Glutamatergic neuron (in vitro differentiated cells): ENCODE data around the gene LRGUK. TPM values are rescaled to one million over a fixed set of nuclear protein-coding genes. Genes with fewer than 3 reads are reported as not detected.

Source experiments
- DNase-seq: peaks from one replicate; pipeline ENCODE4 v3.0.0; 2022
- H3K27ac Mint-ChIP-seq: one replicate; pipeline ENCODE4 v1.8.0; 2020; ENCODE audit warnings: mild to moderate bottlenecking, mixed read lengths, inconsistent platforms; ENCODE audit not compliant: unreplicated experiment
- H3K27me3 Mint-ChIP-seq: one replicate; pipeline ENCODE4 v1.8.0; 2020; ENCODE audit warnings: mild to moderate bottlenecking, moderate library complexity, mixed read lengths, inconsistent platforms; ENCODE audit not compliant: unreplicated experiment
- H3K36me3 Mint-ChIP-seq: one replicate; pipeline ENCODE4 v1.8.0; 2020; ENCODE audit warnings: mild to moderate bottlenecking, mixed read lengths, inconsistent platforms; ENCODE audit not compliant: unreplicated experiment
- H3K4me1 Mint-ChIP-seq: one replicate; pipeline ENCODE4 v1.8.0; 2020; ENCODE audit warnings: mild to moderate bottlenecking, low read depth, mixed read lengths, inconsistent platforms; ENCODE audit not compliant: unreplicated experiment
- H3K4me3 Mint-ChIP-seq: one replicate; pipeline ENCODE4 v1.8.0; 2020; ENCODE audit warnings: mild to moderate bottlenecking, mixed read lengths, inconsistent platforms; ENCODE audit not compliant: unreplicated experiment
- H3K9me3 Mint-ChIP-seq: one replicate; pipeline ENCODE4 v1.8.0; 2020; ENCODE audit warnings: mild to moderate bottlenecking, moderate library complexity, mixed read lengths, inconsistent platforms; ENCODE audit not compliant: unreplicated experiment
- CTCF ChIP-seq: fragments of 200-600 bp; sonication (generic); IDR thresholded peaks from one replicate; pipeline ENCODE4 v1.5.0; 2021; ENCODE audit not compliant: partially characterized antibody, unreplicated experiment
- total RNA-seq: library from RNA; stranded (reverse); fragmentation: NEBNext Ultra II Directional; extraction: Animal tissue kit (Norgen Biotek cat#: 25700); gene quantifications from one replicate; pipeline ENCODE4 v1.2.1, GENCODE V29; 2021; ENCODE audit not compliant: unreplicated experiment

LRGUK gene
- total RNA-seq, 1 donor from 2014 or later = 0.81 TPM

GRCh38 chr7:134209322-134210015 is 82.3 kb downstream of the LRGUK start:
- no peak for DNase-seq
- H3K36me3 Mint-ChIP-seq = no peaks in the 10 kb centered on the region
- no peak for TF ChIP-seq CTCF

GRCh38 chr7:134210227-134210626 is 83.1 kb downstream of the LRGUK start:
- no peaks in the 10 kb centered on the region for H3K4me1 Mint-ChIP-seq
- H3K9me3 Mint-ChIP-seq = no peaks in the 10 kb centered on the region
- no peaks in the 10 kb centered on the region for H3K36me3 Mint-ChIP-seq
- H3K27me3 Mint-ChIP-seq = peaks cover 1% of the 10 kb centered on the region
- no peak overlapping the region for H3K27ac Mint-ChIP-seq
- no peak for DNase-seq
- H3K4me3 Mint-ChIP-seq = no peak overlapping the region
- TF ChIP-seq CTCF = no peak

More at GRCh38 chr7:134209322-134210015, 82.3 kb downstream of the LRGUK start:
- Mint-ChIP-seq H3K4me1 (no peaks in the 10 kb centered on the region), H3K9me3 (no peaks in the 10 kb centered on the region), H3K27me3 (peaks cover 1% of the 10 kb centered on the region), H3K27ac (no peak overlapping the region), H3K4me3 (no peak overlapping the region)

- peaks cover 1% of the 10 kb centered on the region for H3K27me3 Mint-ChIP-seq
- H3K4me3 Mint-ChIP-seq = no peak overlapping the region
- no peak for DNase-seq
- H3K27ac Mint-ChIP-seq = no peak overlapping the region
- no peaks in the 10 kb centered on the region for H3K4me1 Mint-ChIP-seq
- no peaks in the 10 kb centered on the region for H3K9me3 Mint-ChIP-seq
- no peak for TF ChIP-seq CTCF
- no peaks in the 10 kb centered on the region for H3K36me3 Mint-ChIP-seq
Measured at GRCh38 chr7:134210976-134211663, 84.0 kb downstream of the LRGUK start.

GRCh38 chr7:134211817-134212216 is 84.7 kb downstream of the LRGUK start:
- no peak for DNase-seq
- Mint-ChIP-seq H3K4me1 (no peaks in the 10 kb centered on the region), H3K27ac (no peak overlapping the region), H3K9me3 (no peaks in the 10 kb centered on the region), H3K27me3 (peaks cover 1% of the 10 kb centered on the region), H3K36me3 (no peaks in the 10 kb centered on the region), H3K4me3 (no peak overlapping the region)
- TF ChIP-seq CTCF = no peak
